ENCODE results near the gene RALGPS1.
A peak's percentile ranks its signal among the peaks of the same experiment; 100 is the strongest.
"Not testable (repeated sequence)": the region's sequence is repeated elsewhere in the genome, so short reads cannot be mapped to it uniquely, and the experiment has no call there.

Gene RALGPS1

GRCh38 chr9:126991183-126991582 lies 76.6 kb downstream of the RALGPS1 start:
- no peak for DNase-seq

DNA sequence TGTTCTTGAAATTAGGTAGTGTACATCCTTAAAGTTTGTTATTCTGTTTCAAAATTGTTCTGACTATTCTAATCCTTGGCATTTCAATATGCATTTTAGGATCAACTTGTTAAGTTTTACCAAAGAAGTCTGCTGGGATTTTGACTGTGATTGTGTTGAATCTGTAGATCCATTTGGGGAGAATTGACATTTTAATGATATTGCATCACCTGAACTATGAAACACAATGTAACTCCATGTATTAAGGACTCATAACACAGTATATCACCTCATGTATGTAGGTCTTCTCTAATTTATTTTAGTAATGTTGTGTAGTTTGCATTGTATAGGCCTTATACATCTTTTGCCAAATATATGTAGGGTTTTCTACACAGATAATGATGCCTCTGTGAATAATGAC lies 77.8 kb downstream of the RALGPS1 start:
- no peak for DNase-seq

DNA sequence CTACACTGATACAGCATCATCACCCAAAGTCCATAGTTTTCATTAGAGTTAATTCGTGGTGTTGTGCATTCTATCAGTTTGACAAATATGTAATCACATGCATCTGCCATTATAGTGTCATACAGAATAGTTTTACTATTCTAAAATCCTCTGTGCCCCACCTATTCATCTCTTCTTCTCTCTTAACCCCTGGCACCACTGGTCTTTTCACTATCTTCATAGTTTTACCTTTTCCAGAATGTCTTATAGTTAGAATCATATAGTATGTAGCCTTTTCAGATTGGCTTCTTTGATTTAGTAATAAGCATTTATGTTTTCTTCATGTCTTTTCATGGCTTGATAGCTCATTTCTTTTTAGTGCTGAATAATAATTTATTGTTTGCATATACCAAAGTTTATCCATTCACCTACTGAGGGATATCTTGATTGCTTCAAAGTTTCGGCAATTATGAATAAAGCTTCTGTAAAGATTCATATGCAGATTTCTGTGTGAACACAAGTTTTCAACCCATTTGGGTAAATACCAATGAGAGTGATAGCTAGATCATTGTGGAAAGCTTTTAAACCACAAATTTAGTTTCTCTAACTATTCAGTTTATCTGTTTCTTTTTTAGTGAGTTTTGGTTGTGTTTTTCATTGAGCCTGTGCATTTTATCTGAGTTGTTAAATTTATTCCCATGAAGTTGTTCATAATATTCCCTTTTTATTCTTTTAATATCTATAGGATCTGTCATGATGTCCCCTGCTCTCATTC lies 84.9 kb downstream of the RALGPS1 start:
- no peak for DNase-seq

- DNase-seq: peak; percentile 42
These were observed 90.6 kb downstream of the RALGPS1 start for GRCh38 chr9:127004946-127005769.

GRCh38 chr9:127005770-127006314 lies 91.3 kb downstream of the RALGPS1 start:
- no peak for DNase-seq

DNA sequence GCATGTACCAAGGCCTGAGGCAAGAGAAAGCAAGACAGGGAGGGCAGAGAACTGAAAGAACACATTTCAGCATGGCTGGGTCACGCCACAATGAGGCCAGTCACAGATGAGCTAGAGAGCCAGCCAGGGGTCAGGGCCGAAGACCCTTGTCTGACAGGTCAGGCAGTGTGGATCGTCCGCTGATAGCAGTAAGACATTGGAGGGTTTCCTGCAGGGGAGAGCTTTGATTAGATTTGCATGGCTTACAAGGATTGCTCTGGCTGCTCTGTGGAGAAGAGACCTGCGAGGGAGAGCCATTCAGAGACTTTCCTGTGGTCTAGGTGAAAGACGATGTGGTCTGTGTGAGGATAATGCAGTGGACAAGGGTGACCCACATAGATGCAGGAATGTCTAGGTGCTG lies 93.1 kb downstream of the RALGPS1 start:
- DNase-seq: no peak

- no peak for DNase-seq
These were observed 93.5 kb downstream of the RALGPS1 start for GRCh38 chr9:127008076-127008475.

GRCh38 chr9:127011772-127012171 lies 97.2 kb downstream of the RALGPS1 start:
- no peak for DNase-seq

GRCh38 chr9:127012250-127012649 lies 97.7 kb downstream of the RALGPS1 start:
- DNase-seq: no peak

DNA sequence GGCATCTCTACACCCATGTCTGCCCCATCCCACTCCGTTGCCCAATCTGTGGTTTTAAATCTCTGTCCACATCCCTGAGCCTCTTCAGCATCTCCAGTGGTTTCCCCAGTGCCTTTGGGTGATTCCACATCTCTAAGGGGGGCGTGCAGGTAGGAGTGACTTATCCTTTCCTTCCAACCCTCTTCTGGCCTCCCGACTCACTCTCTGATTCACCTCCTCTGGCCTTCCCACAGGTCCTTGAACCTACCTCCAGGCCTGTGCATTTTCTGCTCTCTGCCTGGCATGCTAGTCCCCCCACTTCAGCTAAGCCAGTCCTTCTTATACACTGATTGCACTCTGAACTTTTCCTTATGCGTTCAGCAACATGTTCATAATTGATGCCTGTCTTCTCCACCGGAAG lies 99.0 kb downstream of the RALGPS1 start:
- DNase-seq: no peak

DNA sequence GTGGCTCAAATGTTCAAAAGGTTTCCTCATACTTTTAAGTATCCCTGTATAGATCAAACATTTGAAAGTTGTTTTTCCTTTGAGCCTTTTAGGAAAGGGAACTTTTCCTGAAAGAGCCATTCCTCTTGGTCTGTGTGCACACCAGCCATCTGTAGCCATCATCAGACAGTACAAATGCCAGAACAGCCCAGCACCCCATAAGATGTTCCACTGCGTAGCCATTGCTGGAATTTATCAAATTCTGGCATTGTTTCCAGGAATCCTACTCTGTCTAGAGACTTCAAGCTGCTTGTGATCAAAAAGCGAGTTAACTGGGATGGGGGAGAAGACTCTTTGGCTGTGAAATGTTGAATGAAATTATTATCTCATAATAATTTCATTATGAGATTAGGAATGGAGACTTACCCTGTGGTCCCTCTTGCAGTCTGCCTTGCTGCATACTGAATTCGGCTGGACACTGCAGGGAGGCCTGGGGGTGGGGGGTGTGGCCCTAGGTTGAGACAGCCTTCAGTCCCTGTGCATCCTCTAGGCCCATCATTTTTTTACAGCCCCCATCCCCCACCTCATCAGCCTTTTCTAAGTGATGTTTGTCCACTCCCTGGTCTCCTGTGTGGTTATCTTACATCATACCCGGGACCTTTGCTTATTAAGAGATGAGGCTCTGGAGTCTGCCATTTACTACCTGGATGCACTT lies 99.8 kb downstream of the RALGPS1 start:
- no peak for DNase-seq

- DNase-seq: no peak
These were observed 100.4 kb downstream of the RALGPS1 start for GRCh38 chr9:127014910-127015540.

- DNase-seq: no peak
These were observed 101.4 kb downstream of the RALGPS1 start for GRCh38 chr9:127015921-127016512.

- DNase-seq: not testable (repeated sequence)
These were observed 103.4 kb downstream of the RALGPS1 start for GRCh38 chr9:127017979-127018378.

DNA sequence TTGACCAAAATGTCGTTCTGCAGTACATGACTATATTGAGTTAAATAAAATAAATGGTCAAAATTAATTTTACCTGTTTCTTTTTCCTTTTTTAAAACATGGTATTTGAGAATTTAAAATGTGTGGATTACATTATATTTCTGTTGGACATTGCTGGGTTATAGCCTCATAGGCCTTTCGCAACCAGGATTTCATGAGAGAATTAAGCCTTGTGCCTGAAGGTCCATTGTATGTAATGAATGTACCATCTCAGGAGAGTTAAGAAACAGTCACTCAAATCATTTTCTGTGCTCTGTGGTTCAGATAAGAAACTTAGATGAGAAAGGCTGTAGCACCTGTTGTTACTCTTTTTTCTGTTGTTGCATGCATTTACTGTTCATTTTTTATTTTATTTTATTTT lies 104.4 kb downstream of the RALGPS1 start:
- DNase-seq: no peak

DNA sequence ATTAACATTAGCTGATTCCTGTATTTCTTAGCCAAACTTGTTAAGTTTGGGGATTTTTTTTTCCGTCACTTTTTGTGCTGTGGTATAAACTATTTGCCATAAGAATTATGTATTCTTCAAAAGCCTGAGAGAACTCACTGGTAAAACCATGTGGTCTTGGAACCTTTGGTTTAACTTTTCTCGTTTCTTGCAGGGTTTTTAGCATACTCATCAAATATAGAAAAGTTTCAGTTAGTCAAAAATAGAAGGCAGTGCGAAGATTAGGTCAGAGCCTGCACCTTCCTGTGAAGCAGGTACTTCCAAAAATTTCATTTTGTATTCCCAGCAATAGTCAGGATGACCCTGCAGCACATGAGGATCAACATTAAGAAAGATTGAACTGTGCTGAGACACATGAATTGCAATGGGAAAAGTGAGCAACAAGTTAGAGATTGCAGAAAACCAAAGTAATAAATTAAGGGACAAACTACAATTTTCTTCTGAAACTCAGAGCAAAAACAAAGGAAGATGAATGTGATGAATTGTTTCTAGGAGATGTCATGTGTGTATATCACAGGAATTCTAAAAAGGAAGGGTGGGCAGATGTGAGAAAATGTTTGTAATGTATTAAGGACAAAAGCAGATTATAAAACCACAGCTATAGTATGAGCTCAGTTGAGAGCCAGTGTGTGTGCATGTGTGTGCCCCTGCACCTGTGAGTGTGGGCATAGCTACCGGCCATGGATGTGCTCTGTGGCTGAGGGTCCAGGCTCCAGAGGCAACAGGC lies 105.6 kb downstream of the RALGPS1 start:
- no peak for DNase-seq

GRCh38 chr9:127020802-127021078 lies 106.2 kb downstream of the RALGPS1 start:
- DNase-seq: no peak

- no peak for DNase-seq
These were observed 107.2 kb downstream of the RALGPS1 start for GRCh38 chr9:127021664-127022363.

GRCh38 chr9:127022913-127023660 lies 108.5 kb downstream of the RALGPS1 start:
- no peak for DNase-seq

GRCh38 chr9:127025042-127025441 lies 110.5 kb downstream of the RALGPS1 start:
- DNase-seq: no peak

Measured in activated T-cell treated with anti-CD3 and anti-CD28 coated beads for 4 hours (primary cell).